GOT3 (cell line): ENCODE data around the gene COTL1.
"Not testable (repeated sequence)": the region's sequence is repeated elsewhere in the genome, so short reads cannot be mapped to it uniquely, and the experiment has no call there.

Experiments
- DNase-seq: peaks from one replicate; lab custom pipeline; 2025; ENCODE audit warnings: mixed read lengths; lab: John Stamatoyannopoulos, UW

The COTL1 gene

GRCh38 chr16:84569382-84569987, 48.4 kb downstream of the COTL1 start:
- DNase-seq, result no peak

- DNase-seq, result no peak
Observed at GRCh38 chr16:84568066-84568465, 49.8 kb downstream of the COTL1 start.

GRCh38 chr16:84567286-84567962, 50.5 kb downstream of the COTL1 start:
- no peak for DNase-seq

- no peak for DNase-seq
Observed at GRCh38 chr16:84566545-84567257, 51.2 kb downstream of the COTL1 start.

GRCh38 chr16:84565669-84566495, 52.0 kb downstream of the COTL1 start:
- DNase-seq, result no peak

GRCh38 chr16:84563786-84564420, 54.0 kb downstream of the COTL1 start:
- no peak for DNase-seq

GRCh38 chr16:84563064-84563715, 54.7 kb downstream of the COTL1 start:
- no peak for DNase-seq

GRCh38 chr16:84562174-84562815, 55.6 kb downstream of the COTL1 start:
- DNase-seq, result no peak

- no peak for DNase-seq
Observed at GRCh38 chr16:84561291-84561690, 56.6 kb downstream of the COTL1 start.

- DNase-seq, result no peak
Observed at GRCh38 chr16:84560269-84560668, 57.6 kb downstream of the COTL1 start.

- no peak for DNase-seq
Observed at GRCh38 chr16:84559311-84559932, 58.5 kb downstream of the COTL1 start.

- not testable (repeated sequence) for DNase-seq
Observed at GRCh38 chr16:84558850-84559249, 59.0 kb downstream of the COTL1 start.

- DNase-seq, result no peak
Observed at GRCh38 chr16:84557504-84557903, 60.4 kb downstream of the COTL1 start.

- DNase-seq, result no peak
Observed at GRCh38 chr16:84557059-84557458, 60.8 kb downstream of the COTL1 start.

GRCh38 chr16:84555418-84556196, 62.3 kb downstream of the COTL1 start:
- DNase-seq, result no peak

GRCh38 chr16:84554627-84555328, 63.1 kb downstream of the COTL1 start:
- no peak for DNase-seq

GRCh38 chr16:84553873-84554399, 63.9 kb downstream of the COTL1 start:
- DNase-seq, result no peak

- DNase-seq, result no peak
Observed at GRCh38 chr16:84552135-84552534, 65.7 kb downstream of the COTL1 start.

GRCh38 chr16:84550096-84550495, 67.8 kb downstream of the COTL1 start:
- no peak for DNase-seq
